Esophagus squamous epithelium (tissue), 4 donors: ENCODE results near the gene LDAF1.

Experiments
- CTCF ChIP-seq, 6 experiments: fragments of 450-650 bp in 4 of 6; fragments of 200-600 bp in 2 of 6; sonication (generic) in 2 of 6; IDR thresholded peaks; one replicate each; pipeline ENCODE4 v1.5.1; 2016 to 2019; ENCODE audit warnings: antibody characterized with exemption in 6 of 6, mild to moderate bottlenecking in 4 of 6, moderate library complexity in 4 of 6
- POLR2A ChIP-seq, 4 donors: fragments of 450-650 bp; IDR thresholded peaks; one replicate each; pipeline ENCODE4 v1.6.1; 2017; ENCODE audit warnings: antibody characterized with exemption in 4 of 4, mild to moderate bottlenecking in 4 of 4, moderate library complexity in 3 of 4

GRCh38 chr16:21199607-21200218, 41.2 kb downstream of the LDAF1 start:
- TF ChIP-seq CTCF (IDR thresholded peaks at IDR 0.05) (no peak), POLR2A (IDR thresholded peaks at IDR 0.05) (no peak)
